ENCODE results near the gene MGAT1.

DNA sequence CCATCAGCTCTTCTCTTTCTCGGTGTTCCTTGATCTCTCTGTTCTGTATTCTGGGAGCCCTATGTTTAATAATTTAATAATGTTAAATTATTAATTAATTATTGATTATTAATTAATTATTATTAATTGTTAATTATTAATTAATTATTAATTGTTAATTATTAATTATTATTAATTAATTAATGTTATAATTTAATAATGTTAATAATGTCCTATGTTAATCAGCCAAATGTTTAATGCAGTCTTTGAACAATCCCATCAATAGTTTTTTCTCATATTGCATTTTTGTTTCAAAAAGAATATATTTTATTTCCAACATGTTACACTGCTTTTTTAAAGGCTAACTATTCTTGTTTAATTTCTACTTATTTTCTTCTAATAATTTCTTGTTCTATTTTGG is 26.2 kb downstream of the MGAT1 start:
- TF ChIP-seq ZC3H10 (CRISPR knock-in tag; IDR thresholded peaks at IDR 0.05), result no peak
- no peak for TF ChIP-seq ZFP3 (CRISPR knock-in tag; IDR thresholded peaks at IDR 0.05)
- TF ChIP-seq, protein P1, sequence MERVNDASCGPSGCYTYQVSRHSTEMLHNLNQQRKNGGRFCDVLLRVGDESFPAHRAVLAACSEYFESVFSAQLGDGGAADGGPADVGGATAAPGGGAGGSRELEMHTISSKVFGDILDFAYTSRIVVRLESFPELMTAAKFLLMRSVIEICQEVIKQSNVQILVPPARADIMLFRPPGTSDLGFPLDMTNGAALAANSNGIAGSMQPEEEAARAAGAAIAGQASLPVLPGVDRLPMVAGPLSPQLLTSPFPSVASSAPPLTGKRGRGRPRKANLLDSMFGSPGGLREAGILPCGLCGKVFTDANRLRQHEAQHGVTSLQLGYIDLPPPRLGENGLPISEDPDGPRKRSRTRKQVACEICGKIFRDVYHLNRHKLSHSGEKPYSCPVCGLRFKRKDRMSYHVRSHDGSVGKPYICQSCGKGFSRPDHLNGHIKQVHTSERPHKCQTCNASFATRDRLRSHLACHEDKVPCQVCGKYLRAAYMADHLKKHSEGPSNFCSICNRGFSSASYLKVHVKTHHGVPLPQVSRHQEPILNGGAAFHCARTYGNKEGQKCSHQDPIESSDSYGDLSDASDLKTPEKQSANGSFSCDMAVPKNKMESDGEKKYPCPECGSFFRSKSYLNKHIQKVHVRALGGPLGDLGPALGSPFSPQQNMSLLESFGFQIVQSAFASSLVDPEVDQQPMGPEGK (CRISPR knock-in tag; IDR thresholded peaks at IDR 0.05; ENCODE audit: borderline replicate concordance), result no peak
- TF ChIP-seq ZFP30 (CRISPR knock-in tag; IDR thresholded peaks at IDR 0.05), result no peak
- no peak for TF ChIP-seq ARNTL (CRISPR knock-in tag; IDR thresholded peaks at IDR 0.05; ENCODE audit: borderline replicate concordance, low read depth)
- no peak for TF ChIP-seq SNAI2 (CRISPR knock-in tag; IDR thresholded peaks at IDR 0.05)
- TF ChIP-seq ZNF8 (CRISPR knock-in tag; IDR thresholded peaks at IDR 0.05), result no peak
- no peak for TF ChIP-seq OSR1 (CRISPR knock-in tag; IDR thresholded peaks at IDR 0.05)
- no peak for TF ChIP-seq ZNF70 (CRISPR knock-in tag; IDR thresholded peaks at IDR 0.05)
- no peak for TF ChIP-seq TOX (CRISPR knock-in tag; IDR thresholded peaks at IDR 0.05; ENCODE audit: borderline replicate concordance)
- no peak for TF ChIP-seq RARB (CRISPR knock-in tag; IDR thresholded peaks at IDR 0.05)
